Erythroblast (primary cell): ENCODE measurements around the gene SLC35E3.

ENCODE experiments used
- GATA1 ChIP-seq: IDR thresholded peaks from 2 replicates; pipeline ENCODE4 v1.6.1; 2011; ENCODE audit warnings: low read depth, mild to moderate bottlenecking, control low read depth, low read length, moderate library complexity
- POLR2A ChIP-seq: IDR thresholded peaks from 2 replicates; pipeline ENCODE4 v1.6.1; 2011; ENCODE audit warnings: mild to moderate bottlenecking, low read length

GRCh38 chr12:68824131-68824530 is 78.2 kb downstream of the SLC35E3 start:
- TF ChIP-seq POLR2A: no peak
- no peak for TF ChIP-seq GATA1
